ENCODE measurements around the gene INTS4.
"Not testable (repeated sequence)": the region's sequence is repeated elsewhere in the genome, so short reads cannot be mapped to it uniquely, and the experiment has no call there.

The INTS4 gene

GRCh38 chr11:77874206-77874605 lies 120.3 kb downstream of the INTS4 start:
- DNase-seq: no peak

GRCh38 chr11:77873345-77873744 lies 121.1 kb downstream of the INTS4 start:
- DNase-seq: no peak

- DNase-seq: no peak
These were observed 122.6 kb downstream of the INTS4 start for GRCh38 chr11:77871855-77872254.

GRCh38 chr11:77868744-77869143 lies 125.7 kb downstream of the INTS4 start:
- no peak for DNase-seq

- DNase-seq: no peak
These were observed 128.1 kb downstream of the INTS4 start for GRCh38 chr11:77866336-77866735.

- no peak for DNase-seq
These were observed 128.7 kb downstream of the INTS4 start for GRCh38 chr11:77865805-77866204.

- DNase-seq: not testable (repeated sequence)
These were observed 133.0 kb downstream of the INTS4 start for GRCh38 chr11:77861444-77861843.

- not testable (repeated sequence) for DNase-seq
These were observed 136.5 kb downstream of the INTS4 start for GRCh38 chr11:77857906-77858457.

- DNase-seq: no peak
These were observed 139.6 kb downstream of the INTS4 start for GRCh38 chr11:77854838-77855237.

- no peak for DNase-seq
These were observed 143.0 kb downstream of the INTS4 start for GRCh38 chr11:77851503-77851902.

GRCh38 chr11:77843700-77844099 lies 150.8 kb downstream of the INTS4 start:
- not testable (repeated sequence) for DNase-seq

- DNase-seq: no peak
These were observed 151.9 kb downstream of the INTS4 start for GRCh38 chr11:77842441-77843121.

- no peak for DNase-seq
These were observed 161.2 kb downstream of the INTS4 start for GRCh38 chr11:77833302-77833701.

- DNase-seq: no peak
These were observed 165.5 kb downstream of the INTS4 start for GRCh38 chr11:77828926-77829325.
